ENCODE results near the gene PTPN1. TPM values are rescaled to one million over a fixed set of nuclear protein-coding genes. Genes with fewer than 3 reads are reported as not detected.
"Not testable (repeated sequence)": the region's sequence is repeated elsewhere in the genome, so short reads cannot be mapped to it uniquely, and the experiment has no call there.

Gene PTPN1
- total RNA-seq, 2 experiments from 2014 or later, result 17.1 to 25.1 TPM

- CTCF ChIA-PET (ENCODE audit: unreplicated experiment), result interaction anchor here (0.5 kb wide), 1 partner anchor 95 kb away, joined by 3 read pairs; no protein-coding TSS in a partner anchor
- TF ChIP-seq EZH2phosphoT487 (IDR thresholded peaks at IDR 0.05; ENCODE audit: borderline replicate concordance, low read depth, low read length), result no peak
- no peak for TF ChIP-seq CTCF (conservative IDR thresholded peaks at IDR 0.05; ENCODE audit: low read length)
- Histone ChIP-seq H3K9me3 (ENCODE audit: low read length) (no peaks in the 10 kb centered on the region), H3K4me3 (ENCODE audit: low read depth, low read length, poor library complexity, severe bottlenecking) (no peak overlapping the region), H3K27ac (ENCODE audit: low read depth, low read length, poor library complexity, severe bottlenecking) (no peak overlapping the region), H3K9me2 (ENCODE audit: insufficient read depth, low read length) (no peaks in the 10 kb centered on the region), H3K4me1 (ENCODE audit: insufficient read depth, low read length, poor library complexity, severe bottlenecking) (no peaks in the 10 kb centered on the region), H3K36me3 (ENCODE audit: insufficient read depth, low read length) (peaks cover 7% of the 10 kb centered on the region; the same call in 1 of the 2 replicates), H3K79me2 (ENCODE audit: insufficient read depth, low read depth, low read length) (no peaks in the 10 kb centered on the region), H3K4me2 (ENCODE audit: low read length) (no peak overlapping the region), H2AFZ (ENCODE audit: low read length) (no peak overlapping the region), H4K20me1 (ENCODE audit: insufficient read depth, low read length) (no peaks in the 10 kb centered on the region)
- no peak for DNase-seq (ENCODE audit: low spot score)
- intact Hi-C loops (cut with micrococcal nuclease; ENCODE audit: unreplicated experiment), result no loop called here
- no TSS peak for BruUV-seq (replicated peaks)
- POLR2A ChIA-PET, result no interaction called here
Observed at GRCh38 chr20:50567860-50568548, 57.8 kb downstream of the PTPN1 start.

GRCh38 chr20:50568549-50568942 is 58.4 kb downstream of the PTPN1 start:
- POLR2A ChIA-PET, result interaction anchor here (0.6 kb wide), 1 partner anchor 66 kb away, joined by 3 read pairs; no protein-coding TSS in a partner anchor
- Histone ChIP-seq H4K20me1 (ENCODE audit: insufficient read depth, low read length) (no peaks in the 10 kb centered on the region), H3K36me3 (ENCODE audit: insufficient read depth, low read length) (peaks cover 7% of the 10 kb centered on the region; the same call in 1 of the 2 replicates)

GRCh38 chr20:50569487-50569863 is 59.3 kb downstream of the PTPN1 start:
- DNase-seq (ENCODE audit: low spot score); BruUV-seq (replicated peaks); H3K9me3 ChIP-seq (ENCODE audit: low read length); H4K20me1 ChIP-seq (ENCODE audit: insufficient read depth, low read length); CTCF ChIA-PET (ENCODE audit: unreplicated experiment); H3K4me1 ChIP-seq (ENCODE audit: insufficient read depth, low read length, poor library complexity, severe bottlenecking); H3K27ac ChIP-seq (ENCODE audit: low read depth, low read length, poor library complexity, severe bottlenecking); H3K4me2 ChIP-seq (ENCODE audit: low read length); H3K9me2 ChIP-seq (ENCODE audit: insufficient read depth, low read length); H2AFZ ChIP-seq (ENCODE audit: low read length); H3K4me3 ChIP-seq (ENCODE audit: low read depth, low read length, poor library complexity, severe bottlenecking); intact Hi-C loops (cut with micrococcal nuclease; ENCODE audit: unreplicated experiment); H3K79me2 ChIP-seq (ENCODE audit: insufficient read depth, low read depth, low read length): not testable (repeated sequence)
- POLR2A ChIA-PET, result interaction anchor here (0.6 kb wide), 1 partner anchor 67 kb away, joined by 3 read pairs; no protein-coding TSS in a partner anchor
- H3K36me3 ChIP-seq (ENCODE audit: insufficient read depth, low read length), result peaks cover 10% of the 10 kb centered on the region; the same call in 1 of the 2 replicates

More at GRCh38 chr20:50568549-50568942, 58.4 kb downstream of the PTPN1 start:
- CTCF ChIA-PET (ENCODE audit: unreplicated experiment), result interaction anchor here (0.5 kb wide), 1 partner anchor 96 kb away, joined by 3 read pairs; no protein-coding TSS in a partner anchor
- no peaks in the 10 kb centered on the region for H3K4me1 ChIP-seq (ENCODE audit: insufficient read depth, low read length, poor library complexity, severe bottlenecking)
- no peak overlapping the region for H3K4me3 ChIP-seq (ENCODE audit: low read depth, low read length, poor library complexity, severe bottlenecking)
- no peak overlapping the region for H3K27ac ChIP-seq (ENCODE audit: low read depth, low read length, poor library complexity, severe bottlenecking)
- intact Hi-C loops (cut with micrococcal nuclease; ENCODE audit: unreplicated experiment), result no loop called here
- BruUV-seq (replicated peaks), result no TSS peak
- H2AFZ ChIP-seq (ENCODE audit: low read length), result no peak overlapping the region
- no peak overlapping the region for H3K4me2 ChIP-seq (ENCODE audit: low read length)
- H3K9me3 ChIP-seq (ENCODE audit: low read length), result no peaks in the 10 kb centered on the region
- no peak for DNase-seq (ENCODE audit: low spot score)
- H3K79me2 ChIP-seq (ENCODE audit: insufficient read depth, low read depth, low read length), result no peaks in the 10 kb centered on the region
- TF ChIP-seq CTCF (conservative IDR thresholded peaks at IDR 0.05; ENCODE audit: low read length), result no peak
- no peak for TF ChIP-seq EZH2phosphoT487 (IDR thresholded peaks at IDR 0.05; ENCODE audit: borderline replicate concordance, low read depth, low read length)
- H3K9me2 ChIP-seq (ENCODE audit: insufficient read depth, low read length), result no peaks in the 10 kb centered on the region
